HG03196 (cell line): ENCODE data around the gene PRAMEF20.

ENCODE experiments used
- ATAC-seq: cut with Tn5 transposase; IDR thresholded peaks from one replicate; pipeline ENCODE4 v1.9.1; 2021; ENCODE audit not compliant: unreplicated experiment

Gene PRAMEF20

DNA sequence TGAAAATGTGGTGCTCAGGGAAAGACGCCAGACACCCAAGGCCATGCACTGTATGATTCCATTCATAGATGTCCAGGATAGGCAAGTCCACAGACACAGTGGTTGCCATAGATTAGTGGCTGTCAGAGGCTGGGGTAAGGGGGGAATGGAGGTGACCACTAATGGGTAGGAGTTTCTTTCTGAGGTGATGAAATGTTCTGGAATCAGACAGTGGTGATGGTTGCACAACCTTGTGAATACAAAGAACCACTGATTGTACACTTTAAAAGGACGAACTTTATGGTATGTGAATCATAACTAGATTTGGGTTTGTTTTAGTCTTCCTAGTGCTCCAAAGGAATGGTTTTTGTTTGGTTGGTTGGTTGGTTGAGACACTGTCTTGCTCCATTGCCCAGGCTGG, 51.7 kb downstream of the PRAMEF20 start:
- ATAC-seq: no peak

DNA sequence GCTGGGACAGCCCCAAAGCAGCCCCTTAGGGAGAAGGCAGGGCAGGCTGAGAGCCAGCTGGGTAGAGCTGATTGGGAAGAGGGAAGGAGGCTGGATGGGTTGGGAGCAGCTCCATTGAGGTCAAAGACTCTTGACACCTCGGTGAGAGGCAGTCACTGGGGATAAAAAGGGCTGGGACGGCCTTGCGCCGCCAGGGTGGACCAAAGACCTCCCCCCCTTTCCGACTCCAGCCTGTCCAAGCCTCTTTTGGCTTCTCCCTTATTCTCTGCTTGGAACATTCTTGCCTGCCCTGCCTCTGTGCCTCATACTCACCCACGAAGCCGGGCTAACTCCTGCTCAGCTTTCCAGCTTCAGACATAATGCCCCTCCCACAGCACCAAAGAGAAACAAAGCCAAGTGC, 52.4 kb downstream of the PRAMEF20 start:
- ATAC-seq: no peak

DNA sequence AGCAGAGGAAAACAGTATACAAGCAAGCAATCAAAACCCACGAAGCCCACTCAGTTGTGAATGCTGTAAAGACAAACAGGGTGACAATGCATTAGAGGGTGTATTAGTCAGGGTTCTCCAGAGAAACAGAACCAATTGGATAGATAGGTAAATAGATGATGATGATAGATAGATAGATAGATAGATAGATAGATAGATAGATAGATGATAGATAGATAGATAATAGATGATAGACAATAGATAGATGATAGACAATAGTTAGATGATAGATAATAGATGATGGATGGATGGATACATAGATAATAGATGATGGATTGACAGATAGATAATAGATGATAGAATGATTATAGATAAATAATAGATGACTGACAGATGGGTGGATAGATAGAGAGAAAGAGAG, 55.3 kb downstream of the PRAMEF20 start:
- no peak for ATAC-seq

DNA sequence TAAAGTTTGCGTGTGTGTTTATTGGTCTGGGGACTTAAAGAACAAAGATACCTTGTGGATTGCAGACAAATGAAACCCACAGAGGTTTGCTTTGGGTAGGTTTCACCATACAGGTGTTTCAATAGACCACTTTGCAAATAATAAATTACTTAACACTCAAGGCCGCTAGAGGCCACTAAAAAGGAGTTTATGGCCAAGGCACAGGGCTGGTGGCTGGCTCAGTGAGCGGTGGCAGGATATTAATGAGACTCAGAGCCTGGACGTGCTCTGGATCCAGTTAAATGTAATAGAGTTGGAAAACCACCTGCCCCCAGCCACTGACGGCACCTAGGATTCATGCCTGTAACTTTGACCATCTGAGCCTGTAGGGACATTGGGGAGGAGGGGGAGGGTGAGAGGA, 59.1 kb downstream of the PRAMEF20 start:
- ATAC-seq: no peak
